GM12873 (cell line): ENCODE measurements around the gene TMEM63C.

Source experiments
- CTCF ChIP-seq: IDR thresholded peaks from 2 replicates; pipeline ENCODE4 v1.5.1; 2012; ENCODE audit warnings: low read depth, mild to moderate bottlenecking, moderate library complexity, low read length, control low read depth; ENCODE audit not compliant: insufficient read depth; ENCODE audit errors: missing control alignments

TMEM63C gene

DNA sequence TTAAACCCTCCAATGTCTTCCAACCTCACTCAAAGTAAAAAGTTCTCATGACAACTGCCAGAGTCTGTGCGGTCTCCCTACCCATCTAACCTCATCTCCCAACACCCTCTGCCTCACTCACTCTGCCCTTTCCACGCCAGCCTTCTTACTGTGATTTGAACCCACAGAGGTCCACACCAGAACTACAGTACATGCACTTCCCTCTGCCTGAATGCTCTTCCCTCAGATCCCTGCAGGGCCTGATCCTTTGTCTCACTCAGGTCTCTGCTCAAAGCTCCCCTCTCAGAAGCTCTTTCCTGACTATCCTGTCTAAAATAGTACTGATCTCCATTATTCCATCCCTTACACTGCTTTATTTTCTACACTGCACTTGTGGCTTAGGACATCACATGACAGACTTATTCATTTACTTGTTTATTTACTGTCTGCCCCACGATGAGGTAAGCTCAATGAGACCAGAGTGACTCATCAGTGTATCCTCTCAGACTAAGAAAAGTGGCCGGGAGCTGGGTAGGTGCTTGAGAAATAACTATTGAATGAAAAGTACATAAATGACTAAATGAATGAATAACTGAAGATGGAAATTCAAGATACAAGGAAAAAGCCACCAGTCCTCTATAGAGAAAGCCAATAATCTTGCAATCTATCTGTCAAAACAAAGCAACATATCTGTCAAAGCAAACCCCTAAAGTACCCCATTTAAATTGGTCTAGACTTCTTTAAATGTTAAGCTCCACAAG is 122.0 kb downstream of the TMEM63C start:
- TF ChIP-seq CTCF, result no peak

DNA sequence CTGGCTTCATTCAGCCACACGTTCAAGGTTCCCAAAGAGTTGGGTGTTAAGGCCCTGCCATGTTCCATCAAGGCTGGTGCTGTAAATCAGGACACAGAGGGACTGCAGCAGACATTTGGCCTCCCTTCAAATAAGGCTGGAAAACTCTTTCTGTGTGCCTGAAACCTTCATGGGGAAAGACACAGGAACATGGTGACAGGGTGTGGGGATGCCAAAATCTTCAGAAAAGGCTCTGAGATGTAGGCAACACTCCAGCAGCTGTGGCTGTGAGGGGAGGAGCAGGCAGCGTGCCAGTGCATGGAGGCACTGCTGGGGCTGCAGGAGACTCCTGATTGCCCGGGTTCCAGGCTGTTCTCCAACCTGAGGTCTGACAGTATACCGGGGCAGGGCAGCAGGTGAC is 124.1 kb downstream of the TMEM63C start:
- no peak for TF ChIP-seq CTCF

- no peak for TF ChIP-seq CTCF
Measured at GRCh38 chr14:77306416-77306815, 124.8 kb downstream of the TMEM63C start.

DNA sequence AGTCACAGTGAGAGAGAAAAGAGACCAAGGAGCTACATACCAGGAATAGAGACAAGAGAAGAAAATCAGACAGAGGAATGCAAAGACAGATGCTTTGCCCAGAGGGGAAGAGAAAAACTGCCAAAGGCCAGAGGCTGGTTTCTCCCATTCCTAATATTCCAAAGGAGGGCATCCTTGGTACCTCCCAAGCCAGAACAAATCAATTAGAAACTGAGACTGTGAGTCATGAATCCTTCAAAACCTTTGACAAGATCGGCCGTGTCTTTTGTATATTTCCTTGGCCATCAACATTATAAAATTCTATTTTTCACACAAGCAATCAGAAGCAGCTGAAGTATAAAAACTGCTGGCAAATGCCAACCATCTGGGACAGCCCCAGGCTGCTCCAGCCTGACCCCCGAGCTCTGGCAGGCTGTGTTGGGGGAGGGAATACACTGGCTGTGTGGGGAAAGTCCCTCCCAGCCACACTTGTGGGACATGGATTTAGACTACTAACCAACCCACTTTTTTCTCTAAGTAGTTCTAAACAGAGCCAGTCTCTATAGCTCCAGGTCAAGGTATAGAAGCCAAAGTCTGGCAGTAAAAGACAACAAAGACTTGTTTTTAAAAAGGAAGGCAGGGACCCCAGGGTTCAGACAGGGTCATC is 125.4 kb downstream of the TMEM63C start:
- no peak for TF ChIP-seq CTCF
